NCI-H2029 treated with DMSO at 0.1 percent for 48 hours (cell line): ENCODE measurements around the gene RANBP17.

Experiments
- DNase-seq: peaks from one replicate; lab custom pipeline; 2025; lab: John Stamatoyannopoulos, UW

RANBP17 gene

GRCh38 chr5:171316258-171317121, 454.7 kb downstream of the RANBP17 start:
- DNase-seq, result no peak

DNA sequence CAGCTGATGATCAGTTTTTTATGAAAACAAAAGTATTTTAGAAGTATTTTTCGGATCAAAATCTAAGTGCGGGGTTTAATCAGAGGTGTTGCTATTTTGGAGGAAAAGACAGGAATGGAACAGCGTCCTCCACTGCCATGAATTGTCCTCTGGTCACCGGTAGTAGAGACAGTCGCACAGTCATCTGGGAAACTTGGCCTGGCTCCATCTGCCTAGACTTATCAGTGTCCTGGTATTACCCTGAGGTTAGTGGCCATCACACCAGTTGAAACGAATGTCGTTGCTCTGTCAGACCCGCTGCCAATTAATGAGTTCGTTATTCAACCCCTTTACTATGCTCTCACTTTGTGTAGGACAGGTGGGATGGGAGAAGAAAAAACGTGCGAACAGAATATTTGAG, 455.4 kb downstream of the RANBP17 start:
- DNase-seq, result no peak

GRCh38 chr5:171318026-171318425, 456.2 kb downstream of the RANBP17 start:
- no peak for DNase-seq

DNA sequence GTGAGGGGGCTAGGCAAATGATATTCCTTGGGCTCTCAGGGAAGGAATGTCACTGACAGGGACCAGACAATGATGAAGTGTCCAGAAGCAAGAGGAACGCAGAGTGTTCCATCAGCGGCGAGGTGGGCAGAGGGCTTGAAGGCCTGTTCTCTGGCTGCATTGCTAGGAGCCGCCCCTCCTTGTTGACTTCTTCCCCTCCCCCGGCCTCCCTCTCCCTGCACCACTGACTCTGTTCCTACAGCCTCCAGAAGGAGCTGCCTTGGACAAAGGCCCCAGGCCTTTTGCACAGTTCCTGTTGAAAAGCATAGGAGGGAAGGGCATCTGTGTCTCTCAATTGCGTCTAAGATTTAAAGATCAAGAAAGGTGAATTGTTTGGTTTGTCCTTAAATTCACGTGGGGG, 459.6 kb downstream of the RANBP17 start:
- no peak for DNase-seq

DNA sequence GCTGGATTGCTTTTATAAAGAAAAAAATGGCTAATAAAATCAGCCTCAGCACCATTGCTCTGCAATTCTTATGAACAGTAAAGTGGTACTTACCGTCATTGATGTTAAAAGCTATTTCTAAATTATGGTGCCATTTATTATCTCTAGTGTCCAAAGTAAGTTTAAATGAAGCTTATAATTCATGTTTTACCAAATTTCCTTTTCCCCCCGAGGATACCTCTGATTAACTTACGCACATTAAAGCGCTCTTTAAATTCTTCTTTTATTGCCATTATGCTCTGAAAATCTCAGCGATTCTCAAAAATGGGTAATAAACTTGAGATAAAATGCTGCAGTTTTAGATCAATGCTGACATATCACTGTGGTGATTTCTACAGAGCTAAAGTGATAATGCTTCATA, 460.7 kb downstream of the RANBP17 start:
- DNase-seq, result no peak

- no peak for DNase-seq
These were observed 461.2 kb downstream of the RANBP17 start for GRCh38 chr5:171323007-171323406.

- no peak for DNase-seq
These were observed 462.2 kb downstream of the RANBP17 start for GRCh38 chr5:171323806-171324632.

DNA sequence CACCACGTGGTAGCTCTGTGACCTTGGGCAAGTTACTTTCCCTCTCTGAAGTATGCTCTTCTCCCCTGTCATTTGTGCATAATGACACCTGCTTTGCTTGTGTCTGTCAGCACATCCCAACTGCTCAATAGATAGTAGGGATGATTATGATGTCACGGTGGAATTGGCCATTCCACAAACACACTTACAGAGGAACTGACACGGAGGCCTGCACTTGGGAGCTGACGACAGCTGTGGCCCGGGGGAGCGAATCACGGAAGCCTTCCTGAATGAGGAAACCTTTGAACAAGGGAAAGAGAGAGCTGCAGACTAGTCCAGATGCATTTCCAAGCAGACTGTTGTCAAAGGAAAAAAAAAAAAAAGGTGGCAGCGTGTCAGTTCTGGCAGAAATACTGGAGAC, 468.2 kb downstream of the RANBP17 start:
- DNase-seq, result no peak

DNA sequence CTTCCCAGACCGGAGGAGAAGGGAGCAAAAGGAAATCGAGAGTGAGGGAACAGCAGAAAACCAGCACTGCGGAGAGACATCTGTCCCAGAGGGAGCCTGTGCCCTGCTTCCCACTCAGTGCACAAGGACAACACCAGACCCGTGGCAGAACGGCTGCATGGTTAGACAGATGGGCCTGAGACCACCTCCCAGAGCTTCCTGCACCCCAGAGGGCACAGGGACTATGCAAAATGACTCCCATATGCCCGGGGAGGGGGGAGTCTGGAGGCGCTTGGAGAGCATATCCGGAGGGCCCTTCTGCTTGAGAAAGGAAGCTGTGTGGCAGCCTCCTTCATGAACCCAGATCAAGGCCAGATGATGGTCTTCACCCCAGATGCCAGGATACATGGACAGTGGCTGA, 473.8 kb downstream of the RANBP17 start:
- no peak for DNase-seq

GRCh38 chr5:171336521-171337209, 474.8 kb downstream of the RANBP17 start:
- DNase-seq, result peak; percentile 29

- no peak for DNase-seq
These were observed 475.4 kb downstream of the RANBP17 start for GRCh38 chr5:171337210-171337569.

GRCh38 chr5:171340042-171340441, 478.2 kb downstream of the RANBP17 start:
- no peak for DNase-seq

GRCh38 chr5:171340491-171340890, 478.7 kb downstream of the RANBP17 start:
- DNase-seq, result no peak

DNA sequence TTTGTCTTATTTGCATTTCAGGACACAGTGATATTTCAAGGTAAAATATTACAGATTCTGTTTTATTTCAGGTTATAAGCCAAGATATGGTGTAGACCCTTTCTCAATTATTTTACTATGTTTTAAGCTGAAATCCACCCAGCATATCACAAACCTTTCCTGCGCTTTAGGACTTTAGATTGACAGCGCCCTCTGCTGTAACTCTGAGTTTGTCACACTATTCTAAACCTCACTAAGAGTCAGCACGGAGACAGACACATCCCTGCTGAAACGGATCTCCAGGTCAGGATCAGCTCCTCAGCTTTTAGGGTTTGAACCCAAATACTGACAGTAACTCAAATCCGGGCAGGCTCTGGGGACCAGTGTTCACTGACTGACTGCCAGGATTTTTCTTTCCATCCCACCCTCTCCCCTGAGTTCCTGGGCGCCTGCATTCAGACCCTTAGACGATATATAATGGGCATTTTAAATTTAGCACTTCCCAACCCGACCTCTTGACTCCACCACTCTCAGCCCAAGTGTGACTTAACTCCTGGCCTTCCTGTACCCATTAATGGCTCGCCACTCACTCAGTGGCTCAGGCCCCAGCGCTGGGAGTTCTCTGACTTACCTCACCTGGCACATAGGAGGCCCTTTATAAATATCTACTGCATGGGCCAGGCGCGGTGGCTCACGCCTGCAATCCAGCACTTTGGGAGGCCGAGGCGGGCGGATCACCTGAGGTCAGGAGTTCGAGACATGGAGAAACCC, 480.7 kb downstream of the RANBP17 start:
- peak; percentile 66 for DNase-seq

DNA sequence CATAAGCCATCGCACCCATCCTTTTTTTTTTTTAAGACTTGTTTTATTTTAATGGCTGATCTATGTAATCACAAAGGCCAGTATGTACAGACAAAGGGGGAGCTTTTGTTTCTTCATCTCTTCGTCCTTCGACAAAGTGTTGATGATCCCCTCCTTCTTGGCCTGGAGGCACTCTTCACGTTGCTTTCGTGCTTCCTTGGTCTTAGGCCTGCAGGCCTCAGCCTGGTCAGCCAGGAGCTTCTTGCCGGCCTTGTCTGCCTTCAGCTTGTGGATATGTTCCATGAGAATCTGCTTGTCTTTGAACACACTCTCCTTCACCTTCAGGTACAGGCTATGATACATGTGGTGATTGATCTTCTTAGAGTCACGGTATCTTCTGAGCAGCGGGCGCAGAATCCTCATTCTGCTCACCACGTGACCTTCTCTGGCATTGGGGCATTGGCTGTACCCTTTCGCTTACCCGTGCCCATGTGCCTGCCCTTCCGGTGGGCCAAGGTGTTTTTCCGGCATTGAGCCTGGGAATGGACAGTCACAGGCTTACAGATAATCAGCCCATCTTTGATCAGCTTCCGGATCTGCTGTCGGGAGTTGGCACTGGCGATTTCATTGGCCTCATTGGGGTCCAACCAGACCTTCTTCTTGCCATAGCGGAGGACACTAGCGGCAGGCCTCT, 483.3 kb downstream of the RANBP17 start:
- no peak for DNase-seq
